Measurements from ENCODE around the gene ESD. TPM values are rescaled to one million over a fixed set of nuclear protein-coding genes. Genes with fewer than 3 reads are reported as not detected.

ESD gene
- total RNA-seq, 1 donor from 2014 or later, result 107 TPM

GRCh38 chr13:46804391-46804815 lies 7.4 kb upstream of the ESD start:
- intact Hi-C loops (cut with DNase I), result no loop called here
- no peaks in the 10 kb centered on the region for H3K9me3 ChIP-seq
- no peaks in the 10 kb centered on the region for H3K27me3 ChIP-seq
- no peaks in the 10 kb centered on the region for H3K36me3 ChIP-seq
- no peak overlapping the region for H3K4me3 ChIP-seq
- H3K4me1 ChIP-seq, result no peaks in the 10 kb centered on the region
- DNase-seq (ENCODE audit: extremely low spot score in 2 of 2), result no peak
- no peak overlapping the region for H3K27ac ChIP-seq
- TF ChIP-seq POLR2AphosphoS5 (IDR thresholded peaks at IDR 0.05; ENCODE audit: insufficient read depth in 1 of 2, low read depth in 1 of 2), result no peak
- no peak for TF ChIP-seq POLR2A (IDR thresholded peaks at IDR 0.05)
- TF ChIP-seq CTCF (IDR thresholded peaks at IDR 0.05), result no peak

GRCh38 chr13:46803586-46803985 lies 6.6 kb upstream of the ESD start:
- DNase-seq (ENCODE audit: extremely low spot score in 2 of 2), result no peak
- Histone ChIP-seq H3K9me3 (no peaks in the 10 kb centered on the region), H3K4me3 (no peak overlapping the region), H3K36me3 (no peaks in the 10 kb centered on the region), H3K27ac (no peak overlapping the region), H3K4me1 (no peaks in the 10 kb centered on the region), H3K27me3 (no peaks in the 10 kb centered on the region)
- intact Hi-C loops (cut with DNase I), result no loop called here
- TF ChIP-seq POLR2A (IDR thresholded peaks at IDR 0.05), result no peak
- no peak for TF ChIP-seq POLR2AphosphoS5 (IDR thresholded peaks at IDR 0.05; ENCODE audit: insufficient read depth in 1 of 2, low read depth in 1 of 2)
- no peak for TF ChIP-seq CTCF (IDR thresholded peaks at IDR 0.05)

GRCh38 chr13:46801858-46802257 lies 4.9 kb upstream of the ESD start:
- no peak overlapping the region for H3K4me3 ChIP-seq
- H3K36me3 ChIP-seq, result no peaks in the 10 kb centered on the region
- H3K9me3 ChIP-seq, result no peaks in the 10 kb centered on the region
- intact Hi-C loops (cut with DNase I), result no loop called here
- no peaks in the 10 kb centered on the region for H3K27me3 ChIP-seq
- H3K27ac ChIP-seq, result no peak overlapping the region
- DNase-seq (ENCODE audit: extremely low spot score in 2 of 2), result no peak
- H3K4me1 ChIP-seq, result peaks cover 8% of the 10 kb centered on the region
- TF ChIP-seq POLR2AphosphoS5 (IDR thresholded peaks at IDR 0.05; ENCODE audit: insufficient read depth in 1 of 2, low read depth in 1 of 2) (no peak), POLR2A (IDR thresholded peaks at IDR 0.05) (no peak), CTCF (IDR thresholded peaks at IDR 0.05) (no peak)

- H3K27ac ChIP-seq, result no peak overlapping the region
- no peaks in the 10 kb centered on the region for H3K9me3 ChIP-seq
- TF ChIP-seq POLR2A (IDR thresholded peaks at IDR 0.05), result no peak
- TF ChIP-seq CTCF (IDR thresholded peaks at IDR 0.05), result no peak
- no peak for TF ChIP-seq POLR2AphosphoS5 (IDR thresholded peaks at IDR 0.05; ENCODE audit: insufficient read depth in 1 of 2, low read depth in 1 of 2)
- no peak overlapping the region for H3K4me3 ChIP-seq
- peaks cover 28% of the 10 kb centered on the region for H3K4me1 ChIP-seq
- no peaks in the 10 kb centered on the region for H3K36me3 ChIP-seq
- H3K27me3 ChIP-seq, result no peaks in the 10 kb centered on the region
- intact Hi-C loops (cut with DNase I), result no loop called here
- DNase-seq (ENCODE audit: extremely low spot score in 2 of 2), result no peak
Observed at GRCh38 chr13:46799139-46799538, 2.2 kb upstream of the ESD start.

GRCh38 chr13:46797501-46798237 lies 708 bp upstream of the ESD start:
- H3K27me3 ChIP-seq, result no peaks in the 10 kb centered on the region
- intact Hi-C loops (cut with DNase I), result no loop called here

More at GRCh38 chr13:46797501-46798237, 708 bp upstream of the ESD start:
- no peak for TF ChIP-seq CTCF (IDR thresholded peaks at IDR 0.05)
- no peak for TF ChIP-seq POLR2AphosphoS5 (IDR thresholded peaks at IDR 0.05; ENCODE audit: insufficient read depth in 1 of 2, low read depth in 1 of 2)
- no peak for TF ChIP-seq POLR2A (IDR thresholded peaks at IDR 0.05)
- no peaks in the 10 kb centered on the region for H3K36me3 ChIP-seq
- H3K27ac ChIP-seq, result peak overlapping the region; percentile 91
- DNase-seq (ENCODE audit: extremely low spot score in 2 of 2), result no peak
- peak overlapping the region; percentile 80 to 87 for H3K4me3 ChIP-seq
- no peaks in the 10 kb centered on the region for H3K9me3 ChIP-seq
- peaks cover 42% of the 10 kb centered on the region for H3K4me1 ChIP-seq
